WTC11 (cell line): ENCODE measurements around the gene ERICH6B. TPM values are rescaled to one million over a fixed set of nuclear protein-coding genes. Genes with fewer than 3 reads are reported as not detected.

Experiments
- AR ChIP-seq: fragments of 250-450 bp; sonication (Bioruptor Pico); IDR thresholded peaks from 2 replicates; pipeline ENCODE4 v1.9.0; 2021; ENCODE audit warnings: mild to moderate bottlenecking
- ATF6 ChIP-seq: sonication (generic); formaldehyde crosslinking; IDR thresholded peaks from 2 replicates; pipeline ENCODE4 v1.8.1; 2023; ENCODE audit warnings: mild to moderate bottlenecking, missing genetic modification reagents
- CBFB ChIP-seq: sonication (generic); formaldehyde crosslinking; IDR thresholded peaks from 2 replicates; pipeline ENCODE4 v1.8.1; 2022; ENCODE audit warnings: mild to moderate bottlenecking, low read depth, missing genetic modification reagents
- CREM ChIP-seq: sonication (generic); formaldehyde crosslinking; IDR thresholded peaks from 2 replicates; pipeline ENCODE4 v1.8.1; 2022; ENCODE audit warnings: mild to moderate bottlenecking, missing genetic modification reagents, moderate library complexity
- ETV6 ChIP-seq: sonication (generic); formaldehyde crosslinking; IDR thresholded peaks from 2 replicates; pipeline ENCODE4 v1.8.1; 2022; ENCODE audit warnings: mild to moderate bottlenecking, missing genetic modification reagents
- FOXP4 ChIP-seq: sonication (generic); formaldehyde crosslinking; IDR thresholded peaks from 2 replicates; pipeline ENCODE4 v1.8.0; 2022; ENCODE audit warnings: mild to moderate bottlenecking, missing genetic modification reagents
- MXD4 ChIP-seq: fragments of 250-450 bp; sonication (Bioruptor Pico); IDR thresholded peaks from 2 replicates; pipeline ENCODE4 v1.8.0; 2021; ENCODE audit warnings: mild to moderate bottlenecking, moderate library complexity, borderline replicate concordance
- NFATC4 ChIP-seq: fragments of 250-450 bp; sonication (Bioruptor Pico); IDR thresholded peaks from 2 replicates; pipeline ENCODE4 v1.9.0; 2021; ENCODE audit warnings: mild to moderate bottlenecking
- NFE2L1 ChIP-seq: sonication (generic); formaldehyde crosslinking; IDR thresholded peaks from 2 replicates; pipeline ENCODE4 v1.8.1; 2023; ENCODE audit warnings: missing genetic modification reagents
- NR1H2 ChIP-seq: sonication (generic); formaldehyde crosslinking; IDR thresholded peaks from 2 replicates; pipeline ENCODE4 v1.9.0; 2021; ENCODE audit warnings: mild to moderate bottlenecking, moderate library complexity, missing genetic modification reagents
- PRDM15 ChIP-seq: sonication (generic); formaldehyde crosslinking; IDR thresholded peaks from 2 replicates; pipeline ENCODE4 v1.8.0; 2022; ENCODE audit warnings: missing genetic modification reagents
- PRRX2 ChIP-seq: fragments of 250-450 bp; sonication (Bioruptor Pico); IDR thresholded peaks from 2 replicates; pipeline ENCODE4 v1.8.0; 2021; ENCODE audit warnings: mild to moderate bottlenecking
- SMAD4 ChIP-seq: sonication (generic); formaldehyde crosslinking; IDR thresholded peaks from 2 replicates; pipeline ENCODE4 v1.8.0; 2022; ENCODE audit warnings: mild to moderate bottlenecking, missing genetic modification reagents
- TCF7 ChIP-seq: sonication (generic); formaldehyde crosslinking; IDR thresholded peaks from 2 replicates; pipeline ENCODE4 v1.8.0; 2022; ENCODE audit warnings: mild to moderate bottlenecking, low read depth, missing genetic modification reagents, moderate library complexity
- ZBTB43 ChIP-seq: sonication (generic); formaldehyde crosslinking; IDR thresholded peaks from 2 replicates; pipeline ENCODE4 v1.8.1; 2023; ENCODE audit warnings: mild to moderate bottlenecking, missing genetic modification reagents
- ZNF121 ChIP-seq: sonication (generic); formaldehyde crosslinking; IDR thresholded peaks from 2 replicates; pipeline ENCODE4 v1.8.0; 2023; ENCODE audit warnings: missing genetic modification reagents
- ZNF138 ChIP-seq: sonication (generic); formaldehyde crosslinking; conservative IDR thresholded peaks from 2 replicates; pipeline ENCODE4 v1.8.1; 2022; ENCODE audit warnings: mild to moderate bottlenecking, moderate library complexity, missing genetic modification reagents
- ZNF396 ChIP-seq: fragments of 250-450 bp; sonication (Bioruptor Pico); IDR thresholded peaks from 2 replicates; pipeline ENCODE4 v1.8.0; 2021; ENCODE audit warnings: mild to moderate bottlenecking, moderate library complexity, borderline replicate concordance
- ZNF423 ChIP-seq: fragments of 250-450 bp; sonication (Bioruptor Pico); IDR thresholded peaks from 2 replicates; pipeline ENCODE4 v2.1.2; 2022; ENCODE audit warnings: mild to moderate bottlenecking, moderate library complexity
- ZSCAN18 ChIP-seq: fragments of 250-450 bp; sonication (Bioruptor Pico); IDR thresholded peaks from 2 replicates; pipeline ENCODE4 v2.1.2; 2022; ENCODE audit warnings: mild to moderate bottlenecking, moderate library complexity
- total RNA-seq: library from RNA; stranded (reverse); gene quantifications from 3 replicates; pipeline ENCODE4 v1.2.3, GENCODE V29; 2021
- TF ChIP-seq, protein P1 (sequence below): sonication (generic); formaldehyde crosslinking; IDR thresholded peaks from 2 replicates; pipeline ENCODE4 v1.8.0; 2023; ENCODE audit warnings: mild to moderate bottlenecking, missing genetic modification reagents
- TF ChIP-seq, protein P2 (sequence below): sonication (generic); formaldehyde crosslinking; IDR thresholded peaks from 2 replicates; pipeline ENCODE4 v1.8.1; 2022; ENCODE audit warnings: mild to moderate bottlenecking, moderate library complexity, missing genetic modification reagents

Gene ERICH6B
- total RNA-seq, 1 experiment from 2014 or later, result not detected

- TF ChIP-seq PRDM15, result peak; percentile 20; the same call in 1 of the 2 replicates
- no peak for TF ChIP-seq PRRX2 (CRISPR knock-in tag)
- TF ChIP-seq ATF6 (CRISPR knock-in tag), result no peak
- no peak for TF ChIP-seq ZNF138 (CRISPR knock-in tag)
- no peak for TF ChIP-seq ZNF396 (CRISPR knock-in tag)
- TF ChIP-seq, protein P1, sequence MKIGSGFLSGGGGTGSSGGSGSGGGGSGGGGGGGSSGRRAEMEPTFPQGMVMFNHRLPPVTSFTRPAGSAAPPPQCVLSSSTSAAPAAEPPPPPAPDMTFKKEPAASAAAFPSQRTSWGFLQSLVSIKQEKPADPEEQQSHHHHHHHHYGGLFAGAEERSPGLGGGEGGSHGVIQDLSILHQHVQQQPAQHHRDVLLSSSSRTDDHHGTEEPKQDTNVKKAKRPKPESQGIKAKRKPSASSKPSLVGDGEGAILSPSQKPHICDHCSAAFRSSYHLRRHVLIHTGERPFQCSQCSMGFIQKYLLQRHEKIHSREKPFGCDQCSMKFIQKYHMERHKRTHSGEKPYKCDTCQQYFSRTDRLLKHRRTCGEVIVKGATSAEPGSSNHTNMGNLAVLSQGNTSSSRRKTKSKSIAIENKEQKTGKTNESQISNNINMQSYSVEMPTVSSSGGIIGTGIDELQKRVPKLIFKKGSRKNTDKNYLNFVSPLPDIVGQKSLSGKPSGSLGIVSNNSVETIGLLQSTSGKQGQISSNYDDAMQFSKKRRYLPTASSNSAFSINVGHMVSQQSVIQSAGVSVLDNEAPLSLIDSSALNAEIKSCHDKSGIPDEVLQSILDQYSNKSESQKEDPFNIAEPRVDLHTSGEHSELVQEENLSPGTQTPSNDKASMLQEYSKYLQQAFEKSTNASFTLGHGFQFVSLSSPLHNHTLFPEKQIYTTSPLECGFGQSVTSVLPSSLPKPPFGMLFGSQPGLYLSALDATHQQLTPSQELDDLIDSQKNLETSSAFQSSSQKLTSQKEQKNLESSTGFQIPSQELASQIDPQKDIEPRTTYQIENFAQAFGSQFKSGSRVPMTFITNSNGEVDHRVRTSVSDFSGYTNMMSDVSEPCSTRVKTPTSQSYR (CRISPR knock-in tag), result no peak
- TF ChIP-seq TCF7 (CRISPR knock-in tag), result no peak
- 0 out of 2 replicates have a peak, but pooled peaks have one; percentile 17 for TF ChIP-seq ETV6
- TF ChIP-seq ZBTB43 (CRISPR knock-in tag), result no peak
- no peak for TF ChIP-seq FOXP4
- no peak for TF ChIP-seq MXD4 (CRISPR knock-in tag)
- TF ChIP-seq ZSCAN18 (CRISPR knock-in tag), result no peak
- no peak for TF ChIP-seq SMAD4 (CRISPR knock-in tag)
- 0 out of 2 replicates have a peak, but pooled peaks have one; percentile 60 for TF ChIP-seq CBFB (CRISPR knock-in tag)
- no peak for TF ChIP-seq AR (CRISPR knock-in tag)
- no peak for TF ChIP-seq NFATC4 (CRISPR knock-in tag)
- TF ChIP-seq CREM, result no peak
- TF ChIP-seq, protein P2, sequence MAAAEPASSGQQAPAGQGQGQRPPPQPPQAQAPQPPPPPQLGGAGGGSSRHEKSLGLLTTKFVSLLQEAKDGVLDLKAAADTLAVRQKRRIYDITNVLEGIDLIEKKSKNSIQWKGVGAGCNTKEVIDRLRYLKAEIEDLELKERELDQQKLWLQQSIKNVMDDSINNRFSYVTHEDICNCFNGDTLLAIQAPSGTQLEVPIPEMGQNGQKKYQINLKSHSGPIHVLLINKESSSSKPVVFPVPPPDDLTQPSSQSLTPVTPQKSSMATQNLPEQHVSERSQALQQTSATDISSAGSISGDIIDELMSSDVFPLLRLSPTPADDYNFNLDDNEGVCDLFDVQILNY (CRISPR knock-in tag), result no peak
- TF ChIP-seq NR1H2 (CRISPR knock-in tag), result no peak
- TF ChIP-seq ZNF121, result no peak
- TF ChIP-seq NFE2L1, result no peak
- no peak for TF ChIP-seq ZNF423 (CRISPR knock-in tag)
Measured at GRCh38 chr13:45615501-45616101, at the start of gene ERICH6B (continued).
